ENCODE results near the gene IVL. TPM values are rescaled to one million over a fixed set of nuclear protein-coding genes. Genes with fewer than 3 reads are reported as not detected.
A peak's percentile ranks its signal among the peaks of the same experiment; 100 is the strongest.

Gene IVL
- polyA plus RNA-seq (2013), result not detected

- DNase-seq, result no peak
- Histone ChIP-seq H3K9me3 (ENCODE audit: control extremely low read depth in 1 of 5, control insufficient read depth in 4 of 5, insufficient read depth in 2 of 5, low read depth in 1 of 5, low read length in 4 of 5) (peaks cover 0 to 2% (median 0%) of the 10 kb centered on the region in 5 experiments), H3K4me1 (ENCODE audit: control extremely low read depth in 1 of 4, control insufficient read depth in 4 of 4, insufficient read depth in 4 of 4, low read length in 3 of 4) (no peaks in the 10 kb centered on the region), H3K36me3 (ENCODE audit: control insufficient read depth in 4 of 4, insufficient read depth in 4 of 4, low read length in 3 of 4) (no peaks in the 10 kb centered on the region), H3K4me3 (ENCODE audit: control insufficient read depth in 1 of 7, extremely low read depth in 1 of 7, insufficient read depth in 4 of 7, low read depth in 2 of 7, low read length in 6 of 7) (no peak within 1 kb of the TSS), H3K27me3 (replicated peaks in 2 of 5; ENCODE audit: control insufficient read depth in 4 of 5, insufficient read depth in 5 of 5, low read length in 4 of 5) (peaks cover 0 to 47% (median 7%) of the 10 kb centered on the region in 5 experiments), H3K27ac (ENCODE audit: insufficient read depth in 1 of 2, low read depth in 1 of 2, low read length in 2 of 2, poor library complexity in 1 of 2, severe bottlenecking in 2 of 2) (no peak within 1 kb of the TSS)
- ChIA-PET CTCF (no interaction called here), POLR2A (no interaction called here)
- 100% methylated on average over 1 of the region's 4 CpGs for WGBS (ENCODE audit: insufficient coverage)
These were observed at the start of gene IVL for GRCh38 chr1:152907686-152908601. Gene IVL, plus strand, starts transcription at chr1:152908546. Its CDS starts 1,252 bp downstream, at chr1:152909798.

- H3K27ac ChIP-seq (ENCODE audit: insufficient read depth in 1 of 2, low read depth in 1 of 2, low read length in 2 of 2, poor library complexity in 1 of 2, severe bottlenecking in 2 of 2), result no peak within 1 kb of the TSS
- H3K36me3 ChIP-seq (ENCODE audit: control insufficient read depth in 4 of 4, insufficient read depth in 4 of 4, low read length in 3 of 4), result no peaks in the 10 kb centered on the region
- ChIA-PET CTCF (no interaction called here), POLR2A (no interaction called here)
- no peak for DNase-seq
- H3K9me3 ChIP-seq (ENCODE audit: control extremely low read depth in 1 of 5, control insufficient read depth in 4 of 5, insufficient read depth in 2 of 5, low read depth in 1 of 5, low read length in 4 of 5), result no peaks in the 10 kb centered on the region
- 94% methylated on average over 3 of the region's 3 CpGs for WGBS (ENCODE audit: insufficient coverage)
- H3K4me1 ChIP-seq (ENCODE audit: control extremely low read depth in 1 of 4, control insufficient read depth in 4 of 4, insufficient read depth in 4 of 4, low read length in 3 of 4), result no peaks in the 10 kb centered on the region
- no peak within 1 kb of the TSS for H3K4me3 ChIP-seq (ENCODE audit: control insufficient read depth in 1 of 7, extremely low read depth in 1 of 7, insufficient read depth in 4 of 7, low read depth in 2 of 7, low read length in 6 of 7)
- peaks cover 0 to 10% (median 4%) of the 10 kb centered on the region in 5 experiments for H3K27me3 ChIP-seq (replicated peaks in 2 of 5; ENCODE audit: control insufficient read depth in 4 of 5, insufficient read depth in 5 of 5, low read length in 4 of 5)
These were observed 48.6 kb upstream of the IVL start, which contains the start of gene LCE7A for GRCh38 chr1:152859696-152860095. Gene LCE7A, plus strand, starts transcription at chr1:152859996. Its CDS starts 702 bp downstream, at chr1:152860698.

GRCh38 chr1:152860129-152860528 lies 48.2 kb upstream of the IVL start:
- Histone ChIP-seq H3K4me1 (ENCODE audit: control extremely low read depth in 1 of 4, control insufficient read depth in 4 of 4, insufficient read depth in 4 of 4, low read length in 3 of 4) (no peaks in the 10 kb centered on the region), H3K9me3 (ENCODE audit: control extremely low read depth in 1 of 5, control insufficient read depth in 4 of 5, insufficient read depth in 2 of 5, low read depth in 1 of 5, low read length in 4 of 5) (no peaks in the 10 kb centered on the region), H3K36me3 (ENCODE audit: control insufficient read depth in 4 of 4, insufficient read depth in 4 of 4, low read length in 3 of 4) (no peaks in the 10 kb centered on the region), H3K27ac (ENCODE audit: insufficient read depth in 1 of 2, low read depth in 1 of 2, low read length in 2 of 2, poor library complexity in 1 of 2, severe bottlenecking in 2 of 2) (no peak overlapping the region), H3K27me3 (replicated peaks in 2 of 5; ENCODE audit: control insufficient read depth in 4 of 5, insufficient read depth in 5 of 5, low read length in 4 of 5) (peaks cover 0 to 12% (median 4%) of the 10 kb centered on the region in 5 experiments), H3K4me3 (ENCODE audit: control insufficient read depth in 1 of 7, extremely low read depth in 1 of 7, insufficient read depth in 4 of 7, low read depth in 2 of 7, low read length in 6 of 7) (no peak overlapping the region)
- CTCF ChIA-PET, result no interaction called here
- 92% methylated on average over 3 of the region's 3 CpGs for WGBS (ENCODE audit: insufficient coverage)
- POLR2A ChIA-PET, result no interaction called here
- no peak for DNase-seq

- peaks cover 0 to 12% (median 4%) of the 10 kb centered on the region in 5 experiments for H3K27me3 ChIP-seq (replicated peaks in 2 of 5; ENCODE audit: control insufficient read depth in 4 of 5, insufficient read depth in 5 of 5, low read length in 4 of 5)
- no peak overlapping the region for H3K27ac ChIP-seq (ENCODE audit: insufficient read depth in 1 of 2, low read depth in 1 of 2, low read length in 2 of 2, poor library complexity in 1 of 2, severe bottlenecking in 2 of 2)
- CTCF ChIA-PET, result no interaction called here
- no peak for DNase-seq
- no peak overlapping the region for H3K4me3 ChIP-seq (ENCODE audit: control insufficient read depth in 1 of 7, extremely low read depth in 1 of 7, insufficient read depth in 4 of 7, low read depth in 2 of 7, low read length in 6 of 7)
- no peaks in the 10 kb centered on the region for H3K36me3 ChIP-seq (ENCODE audit: control insufficient read depth in 4 of 4, insufficient read depth in 4 of 4, low read length in 3 of 4)
- WGBS (ENCODE audit: insufficient coverage), result 97% methylated on average over 4 of the region's 4 CpGs
- no peaks in the 10 kb centered on the region for H3K4me1 ChIP-seq (ENCODE audit: control extremely low read depth in 1 of 4, control insufficient read depth in 4 of 4, insufficient read depth in 4 of 4, low read length in 3 of 4)
- POLR2A ChIA-PET, result no interaction called here
- no peaks in the 10 kb centered on the region for H3K9me3 ChIP-seq (ENCODE audit: control extremely low read depth in 1 of 5, control insufficient read depth in 4 of 5, insufficient read depth in 2 of 5, low read depth in 1 of 5, low read length in 4 of 5)
These were observed 47.0 kb upstream of the IVL start for GRCh38 chr1:152861374-152861773.

GRCh38 chr1:152864443-152864842 lies 43.9 kb upstream of the IVL start:
- ChIA-PET POLR2A (no interaction called here), CTCF (no interaction called here)
- no peaks in the 10 kb centered on the region for H3K9me3 ChIP-seq (ENCODE audit: control extremely low read depth in 1 of 5, control insufficient read depth in 4 of 5, insufficient read depth in 2 of 5, low read depth in 1 of 5, low read length in 4 of 5)
- no peak overlapping the region for H3K27ac ChIP-seq (ENCODE audit: insufficient read depth in 1 of 2, low read depth in 1 of 2, low read length in 2 of 2, poor library complexity in 1 of 2, severe bottlenecking in 2 of 2)
- H3K27me3 ChIP-seq (replicated peaks in 2 of 5; ENCODE audit: control insufficient read depth in 4 of 5, insufficient read depth in 5 of 5, low read length in 4 of 5), result peaks cover 0 to 12% (median 4%) of the 10 kb centered on the region in 5 experiments
- no peaks in the 10 kb centered on the region for H3K4me1 ChIP-seq (ENCODE audit: control extremely low read depth in 1 of 4, control insufficient read depth in 4 of 4, insufficient read depth in 4 of 4, low read length in 3 of 4)
- DNase-seq, result no peak
- H3K4me3 ChIP-seq (ENCODE audit: control insufficient read depth in 1 of 7, extremely low read depth in 1 of 7, insufficient read depth in 4 of 7, low read depth in 2 of 7, low read length in 6 of 7), result no peak overlapping the region
- H3K36me3 ChIP-seq (ENCODE audit: control insufficient read depth in 4 of 4, insufficient read depth in 4 of 4, low read length in 3 of 4), result no peaks in the 10 kb centered on the region

GRCh38 chr1:152866321-152866720 lies 42.0 kb upstream of the IVL start:
- ChIA-PET CTCF (no interaction called here), POLR2A (no interaction called here)
- 100% methylated on average over 2 of the region's 2 CpGs for WGBS (ENCODE audit: insufficient coverage)
- no peak for DNase-seq
- no peaks in the 10 kb centered on the region for H3K36me3 ChIP-seq (ENCODE audit: control insufficient read depth in 4 of 4, insufficient read depth in 4 of 4, low read length in 3 of 4)
- H3K4me3 ChIP-seq (ENCODE audit: control insufficient read depth in 1 of 7, extremely low read depth in 1 of 7, insufficient read depth in 4 of 7, low read depth in 2 of 7, low read length in 6 of 7), result no peak overlapping the region
- no peaks in the 10 kb centered on the region for H3K9me3 ChIP-seq (ENCODE audit: control extremely low read depth in 1 of 5, control insufficient read depth in 4 of 5, insufficient read depth in 2 of 5, low read depth in 1 of 5, low read length in 4 of 5)
- H3K27me3 ChIP-seq (replicated peaks in 2 of 5; ENCODE audit: control insufficient read depth in 4 of 5, insufficient read depth in 5 of 5, low read length in 4 of 5), result peaks cover 0 to 12% (median 3%) of the 10 kb centered on the region in 5 experiments
- no peaks in the 10 kb centered on the region for H3K4me1 ChIP-seq (ENCODE audit: control extremely low read depth in 1 of 4, control insufficient read depth in 4 of 4, insufficient read depth in 4 of 4, low read length in 3 of 4)
- H3K27ac ChIP-seq (ENCODE audit: insufficient read depth in 1 of 2, low read depth in 1 of 2, low read length in 2 of 2, poor library complexity in 1 of 2, severe bottlenecking in 2 of 2), result no peak overlapping the region

- H3K36me3 ChIP-seq (ENCODE audit: control insufficient read depth in 4 of 4, insufficient read depth in 4 of 4, low read length in 3 of 4), result no peaks in the 10 kb centered on the region
- DNase-seq, result peak; percentile 52 to 79 (median 69)
- no peaks in the 10 kb centered on the region for H3K9me3 ChIP-seq (ENCODE audit: control extremely low read depth in 1 of 5, control insufficient read depth in 4 of 5, insufficient read depth in 2 of 5, low read depth in 1 of 5, low read length in 4 of 5)
- no peak overlapping the region for H3K27ac ChIP-seq (ENCODE audit: insufficient read depth in 1 of 2, low read depth in 1 of 2, low read length in 2 of 2, poor library complexity in 1 of 2, severe bottlenecking in 2 of 2)
- H3K4me1 ChIP-seq (ENCODE audit: control extremely low read depth in 1 of 4, control insufficient read depth in 4 of 4, insufficient read depth in 4 of 4, low read length in 3 of 4), result no peaks in the 10 kb centered on the region
- H3K27me3 ChIP-seq (replicated peaks in 2 of 5; ENCODE audit: control insufficient read depth in 4 of 5, insufficient read depth in 5 of 5, low read length in 4 of 5), result peaks cover 0 to 3% (median 0%) of the 10 kb centered on the region in 5 experiments
- WGBS (ENCODE audit: insufficient coverage), result 50% methylated on average over 2 of the region's 9 CpGs
- POLR2A ChIA-PET, result no interaction called here
- CTCF ChIA-PET, result interaction anchor here (0.9 to 5.4 kb wide), 11 partner anchors 12 to 359 kb away, joined by 3 to 21 read pairs (median 4); no protein-coding TSS in a partner anchor
- no peak overlapping the region for H3K4me3 ChIP-seq (ENCODE audit: control insufficient read depth in 1 of 7, extremely low read depth in 1 of 7, insufficient read depth in 4 of 7, low read depth in 2 of 7, low read length in 6 of 7)
These were observed 38.4 kb upstream of the IVL start for GRCh38 chr1:152869808-152870419.
